ENCODE data around the gene CXADR.

Gene CXADR

GRCh38 chr21:17491716-17492414, 21.0 kb upstream of the CXADR start:
- peak; percentile 90 for DNase-seq (ENCODE audit: low read depth)
- TF ChIP-seq, protein P1, sequence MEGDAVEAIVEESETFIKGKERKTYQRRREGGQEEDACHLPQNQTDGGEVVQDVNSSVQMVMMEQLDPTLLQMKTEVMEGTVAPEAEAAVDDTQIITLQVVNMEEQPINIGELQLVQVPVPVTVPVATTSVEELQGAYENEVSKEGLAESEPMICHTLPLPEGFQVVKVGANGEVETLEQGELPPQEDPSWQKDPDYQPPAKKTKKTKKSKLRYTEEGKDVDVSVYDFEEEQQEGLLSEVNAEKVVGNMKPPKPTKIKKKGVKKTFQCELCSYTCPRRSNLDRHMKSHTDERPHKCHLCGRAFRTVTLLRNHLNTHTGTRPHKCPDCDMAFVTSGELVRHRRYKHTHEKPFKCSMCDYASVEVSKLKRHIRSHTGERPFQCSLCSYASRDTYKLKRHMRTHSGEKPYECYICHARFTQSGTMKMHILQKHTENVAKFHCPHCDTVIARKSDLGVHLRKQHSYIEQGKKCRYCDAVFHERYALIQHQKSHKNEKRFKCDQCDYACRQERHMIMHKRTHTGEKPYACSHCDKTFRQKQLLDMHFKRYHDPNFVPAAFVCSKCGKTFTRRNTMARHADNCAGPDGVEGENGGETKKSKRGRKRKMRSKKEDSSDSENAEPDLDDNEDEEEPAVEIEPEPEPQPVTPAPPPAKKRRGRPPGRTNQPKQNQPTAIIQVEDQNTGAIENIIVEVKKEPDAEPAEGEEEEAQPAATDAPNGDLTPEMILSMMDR (IDR thresholded peaks at IDR 0.05; ENCODE audit: control insufficient read depth, insufficient read depth, low read depth, low read length, missing control alignments): no peak
- no peak overlapping the region for H3K4me3 ChIP-seq (ENCODE audit: control insufficient read depth, low read depth, low read length)

DNA sequence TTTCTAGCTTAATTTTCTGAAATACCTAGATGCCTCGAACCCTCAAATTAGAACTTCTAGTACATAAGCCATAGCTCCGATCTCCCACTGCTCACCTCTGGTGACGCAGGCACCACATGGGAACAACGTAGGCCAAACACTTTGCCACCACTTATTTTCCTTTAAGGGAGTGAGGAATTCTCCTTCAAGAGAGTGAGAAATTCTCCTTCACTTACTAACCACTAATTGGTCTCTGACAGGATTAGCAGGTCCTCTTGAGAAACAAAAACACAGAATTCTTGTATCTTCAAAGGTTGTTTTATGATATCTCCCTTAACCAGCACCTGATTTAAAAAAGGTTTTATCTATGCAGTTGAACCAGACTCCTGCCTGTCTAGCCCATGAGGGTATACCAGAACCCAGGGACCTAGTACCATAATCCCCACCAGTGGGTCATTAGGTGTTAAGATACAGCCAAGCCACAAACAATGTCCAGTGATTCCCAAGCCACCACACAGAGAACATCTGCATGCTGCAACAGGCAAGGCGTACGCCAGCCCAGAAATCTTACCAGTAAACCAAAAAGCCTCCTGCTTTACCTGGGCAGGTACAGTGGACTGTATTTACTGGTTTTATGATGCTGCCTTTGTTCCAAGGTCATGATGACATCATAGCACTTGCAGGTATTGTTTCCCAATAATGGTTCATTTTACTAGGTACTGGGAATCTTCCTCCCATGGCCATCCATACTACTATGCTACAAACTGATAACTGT, 20.3 kb upstream of the CXADR start:
- no peak for DNase-seq (ENCODE audit: low read depth)
- TF ChIP-seq, protein P1 (IDR thresholded peaks at IDR 0.05; ENCODE audit: control insufficient read depth, insufficient read depth, low read depth, low read length, missing control alignments): no peak
- H3K4me3 ChIP-seq (ENCODE audit: control insufficient read depth, low read depth, low read length): no peak overlapping the region

DNA sequence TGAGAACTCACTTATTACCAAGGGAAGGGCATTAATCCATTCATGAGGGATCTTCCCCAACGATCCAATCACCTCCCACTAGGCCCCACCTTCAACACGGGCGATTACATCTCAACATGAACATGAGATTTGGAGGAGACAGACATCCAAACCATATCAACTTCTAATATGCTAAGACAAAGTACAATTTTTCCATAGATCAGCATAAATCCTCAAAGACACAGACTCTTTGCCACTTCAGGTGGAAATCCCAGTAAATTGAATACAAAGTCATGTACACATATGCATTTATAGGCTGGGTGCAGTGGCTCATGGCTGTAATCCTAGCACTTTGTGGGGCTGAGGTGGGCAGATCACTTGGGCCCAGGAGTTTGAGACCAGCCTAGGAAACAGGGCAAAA, 18.8 kb upstream of the CXADR start:
- H3K4me3 ChIP-seq (ENCODE audit: control insufficient read depth, low read depth, low read length): no peak overlapping the region
- TF ChIP-seq, protein P1 (IDR thresholded peaks at IDR 0.05; ENCODE audit: control insufficient read depth, insufficient read depth, low read depth, low read length, missing control alignments): no peak
- DNase-seq (ENCODE audit: low read depth): no peak

DNA sequence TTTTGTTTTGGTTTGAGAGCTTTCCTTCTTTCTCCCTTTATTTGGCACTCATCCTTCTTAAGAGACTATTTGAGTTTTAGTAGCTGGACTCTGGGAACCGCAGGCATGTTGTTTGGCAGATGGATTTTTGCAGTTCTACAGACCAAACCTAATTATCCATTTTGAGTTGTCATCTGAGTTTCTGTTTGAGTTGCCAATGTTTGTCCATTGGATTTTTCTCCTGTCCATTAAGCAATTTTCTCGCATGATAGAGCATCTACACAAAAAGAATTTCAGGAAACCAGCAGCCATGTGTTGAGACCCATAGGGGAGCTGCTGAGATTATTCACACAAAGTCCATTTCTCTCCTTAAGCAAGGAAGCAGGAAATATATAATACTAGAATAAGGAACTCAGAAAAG, 17.2 kb upstream of the CXADR start:
- no peak for DNase-seq (ENCODE audit: low read depth)
- TF ChIP-seq, protein P1 (IDR thresholded peaks at IDR 0.05; ENCODE audit: control insufficient read depth, insufficient read depth, low read depth, low read length, missing control alignments): no peak
- H3K4me3 ChIP-seq (ENCODE audit: control insufficient read depth, low read depth, low read length): no peak overlapping the region

GRCh38 chr21:17497316-17497715, 15.5 kb upstream of the CXADR start:
- no peak for DNase-seq (ENCODE audit: low read depth)

GRCh38 chr21:17498586-17498985, 14.3 kb upstream of the CXADR start:
- no peak overlapping the region for H3K4me3 ChIP-seq (ENCODE audit: control insufficient read depth, low read depth, low read length)
- no peak for DNase-seq (ENCODE audit: low read depth)
- TF ChIP-seq, protein P1 (IDR thresholded peaks at IDR 0.05; ENCODE audit: control insufficient read depth, insufficient read depth, low read depth, low read length, missing control alignments): no peak

More at GRCh38 chr21:17497316-17497715, 15.5 kb upstream of the CXADR start:
- TF ChIP-seq, protein P1 (IDR thresholded peaks at IDR 0.05; ENCODE audit: control insufficient read depth, insufficient read depth, low read depth, low read length, missing control alignments): no peak
- H3K4me3 ChIP-seq (ENCODE audit: control insufficient read depth, low read depth, low read length): no peak overlapping the region

All from AG09309 (cell line).